GM18517 (cell line): ENCODE data around the gene RNF40.
"Not testable (repeated sequence)": the region's sequence is repeated elsewhere in the genome, so short reads cannot be mapped to it uniquely, and the experiment has no call there.

Experiments
- ATAC-seq: cut with Tn5 transposase; IDR thresholded peaks from one replicate; pipeline ENCODE4 v1.9.1; 2021; ENCODE audit warnings: mild to moderate bottlenecking, moderate library complexity; ENCODE audit not compliant: unreplicated experiment

The RNF40 gene

DNA sequence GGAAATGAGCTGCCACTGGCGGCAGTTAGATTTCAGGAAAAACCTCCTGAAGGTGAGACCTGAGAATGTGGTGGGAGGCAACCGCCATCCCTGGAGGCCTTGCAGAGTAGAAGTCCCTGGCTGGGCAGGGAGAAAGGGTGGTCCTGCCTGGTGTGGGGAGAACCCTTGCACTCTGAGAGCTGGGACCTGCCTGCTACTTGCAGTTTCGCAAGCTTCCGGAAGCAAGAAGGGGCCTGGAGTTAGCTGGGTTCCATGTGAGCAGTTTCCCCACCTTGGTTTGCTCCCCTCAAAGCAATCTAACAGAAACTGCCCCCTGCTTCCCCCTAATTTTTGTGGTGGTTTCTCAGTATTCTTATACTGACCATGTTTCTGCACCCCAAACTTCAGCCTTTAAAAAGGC lies 18.4 kb downstream of the RNF40 start:
- ATAC-seq: no peak

DNA sequence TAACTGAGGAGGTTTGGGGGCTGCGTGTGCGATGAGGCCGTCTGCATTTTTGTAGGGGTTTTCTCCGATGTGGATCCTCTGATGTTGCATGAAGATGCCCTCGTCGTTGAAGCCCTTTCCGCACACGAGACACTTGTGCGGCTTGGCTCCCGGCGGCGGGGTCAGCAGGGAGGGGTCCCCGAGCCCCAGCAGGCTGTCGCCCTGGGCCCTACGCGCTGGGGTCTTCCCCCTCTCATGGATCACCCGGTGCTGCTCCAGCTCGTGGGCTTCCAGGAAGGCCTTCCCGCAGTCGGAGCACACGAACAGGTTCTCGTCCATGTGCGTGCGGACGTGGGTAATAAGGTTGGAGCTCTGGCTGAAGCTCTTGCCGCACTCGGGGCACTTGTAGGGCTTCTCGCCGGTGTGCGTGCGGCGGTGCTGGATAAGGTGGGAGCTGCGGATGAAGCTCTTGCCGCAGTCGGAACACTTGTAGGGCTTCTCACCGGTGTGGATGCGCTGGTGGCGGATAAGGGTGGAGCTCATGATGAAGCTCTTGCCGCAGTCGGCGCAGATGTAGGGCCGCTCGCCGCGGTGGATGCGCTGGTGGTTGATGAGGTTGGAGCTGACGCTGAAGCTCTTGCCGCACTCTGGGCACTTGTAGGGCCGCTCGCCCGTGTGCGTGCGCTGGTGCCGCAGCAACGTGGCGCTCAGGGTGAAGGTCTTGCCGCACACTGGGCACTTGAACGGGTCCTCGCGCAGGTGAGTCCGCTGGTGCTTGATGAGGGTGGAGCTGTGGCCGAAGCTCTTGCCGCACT lies 20.6 kb downstream of the RNF40 start:
- ATAC-seq: no peak

DNA sequence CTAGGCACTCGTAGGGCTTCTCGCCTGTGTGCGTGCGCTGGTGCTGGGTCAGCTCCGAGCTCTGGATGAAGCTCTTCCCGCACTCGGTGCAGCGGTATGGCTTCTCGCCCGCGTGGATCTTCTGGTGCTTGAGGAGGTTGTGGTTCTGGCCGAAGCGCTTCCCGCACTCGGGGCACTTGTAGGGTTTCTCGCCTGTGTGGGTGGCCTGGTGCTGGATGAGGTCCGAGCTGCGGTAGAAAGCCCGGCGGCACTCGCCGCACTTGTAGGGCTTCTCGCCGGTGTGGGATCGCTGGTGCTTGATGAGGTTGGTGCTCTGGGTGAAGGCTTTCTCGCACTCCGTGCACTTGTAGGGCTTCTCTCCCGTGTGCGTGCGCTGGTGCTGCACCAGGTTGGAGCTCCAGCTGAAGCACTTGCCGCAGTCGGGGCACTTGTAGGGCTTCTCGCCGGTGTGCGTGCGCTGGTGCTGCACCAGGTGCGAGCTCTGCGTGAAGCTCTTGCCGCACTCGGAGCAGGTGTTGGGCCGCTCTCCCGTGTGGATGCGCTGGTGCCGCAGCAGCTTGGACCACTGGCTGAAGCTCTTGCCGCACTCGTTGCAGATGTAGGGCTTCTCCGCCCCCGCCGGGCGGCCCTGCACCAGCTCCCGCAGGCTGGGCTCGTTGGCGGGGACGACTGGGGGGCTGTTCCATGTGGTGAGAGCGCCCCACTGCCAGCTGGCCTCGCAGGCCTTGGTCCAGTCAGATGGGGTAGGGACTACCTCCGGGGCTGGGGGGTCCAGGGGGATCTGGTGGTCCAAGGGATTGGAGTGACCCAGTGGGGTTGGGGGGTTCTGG lies 21.4 kb downstream of the RNF40 start:
- ATAC-seq: no peak

DNA sequence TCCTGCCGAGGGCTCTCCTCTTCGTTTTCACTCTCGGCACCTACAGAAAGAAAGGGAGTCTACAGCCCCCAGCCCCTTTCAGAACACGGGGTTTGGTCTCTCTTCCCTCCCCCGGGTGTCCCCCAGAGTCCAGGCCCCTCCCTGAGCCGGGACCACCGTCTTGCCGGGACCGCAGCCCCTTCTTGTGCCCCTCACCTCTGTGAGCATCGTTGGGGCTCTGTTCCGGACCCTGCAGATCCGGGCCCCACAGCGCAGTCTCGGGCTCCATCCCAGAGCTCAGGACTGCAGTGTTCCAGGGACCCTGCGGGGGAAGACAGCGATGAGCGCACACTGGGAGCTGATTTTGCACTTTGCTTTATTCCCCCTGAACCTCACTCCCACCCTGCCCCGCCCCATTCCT lies 22.1 kb downstream of the RNF40 start:
- no peak for ATAC-seq

DNA sequence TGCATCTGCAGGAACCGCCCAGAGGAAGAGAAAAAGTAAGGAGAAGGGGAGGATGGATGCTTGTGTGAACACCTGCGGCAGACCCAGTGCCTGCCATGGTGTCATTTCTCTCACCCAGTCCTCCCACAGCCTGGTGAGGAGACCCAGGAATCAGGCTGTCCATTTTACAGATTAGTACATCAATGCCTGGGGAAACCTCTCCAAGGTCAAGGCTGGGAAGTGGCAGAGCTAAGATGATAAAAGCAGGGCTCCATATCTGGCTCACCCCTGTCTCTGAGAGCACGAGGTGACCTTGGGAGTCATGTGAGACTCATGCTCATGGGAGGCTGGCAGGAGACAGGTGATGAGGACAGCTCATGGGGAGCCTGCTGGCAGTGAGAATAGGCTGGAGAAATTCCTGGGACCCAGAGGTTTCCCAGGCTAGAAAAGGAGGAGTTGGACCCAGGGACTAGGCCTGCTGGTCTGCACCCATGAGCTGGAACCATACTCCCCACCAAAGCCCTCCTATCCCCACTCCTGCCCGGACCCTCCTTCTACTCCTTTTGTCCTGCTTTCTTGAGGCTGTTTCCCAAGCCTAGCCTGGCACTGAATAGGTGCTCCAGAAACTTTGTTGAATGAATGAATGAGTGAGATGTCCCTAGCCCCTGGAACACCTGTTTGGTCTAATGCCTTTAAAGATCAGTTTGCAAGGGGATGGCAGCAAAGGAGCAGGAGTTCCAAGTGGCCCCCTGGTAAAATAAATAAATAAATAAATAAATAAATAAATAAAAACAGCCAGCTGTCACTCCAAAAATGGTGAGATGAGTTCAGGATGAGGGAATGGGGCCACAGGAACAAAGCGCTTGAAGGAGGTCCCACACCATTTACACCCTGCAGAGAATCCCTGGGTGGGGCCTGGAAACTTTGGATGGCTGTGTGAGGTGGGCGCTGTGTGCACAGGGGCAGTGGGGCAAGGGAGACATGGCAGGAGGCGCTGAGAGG lies 23.3 kb downstream of the RNF40 start:
- no peak for ATAC-seq

DNA sequence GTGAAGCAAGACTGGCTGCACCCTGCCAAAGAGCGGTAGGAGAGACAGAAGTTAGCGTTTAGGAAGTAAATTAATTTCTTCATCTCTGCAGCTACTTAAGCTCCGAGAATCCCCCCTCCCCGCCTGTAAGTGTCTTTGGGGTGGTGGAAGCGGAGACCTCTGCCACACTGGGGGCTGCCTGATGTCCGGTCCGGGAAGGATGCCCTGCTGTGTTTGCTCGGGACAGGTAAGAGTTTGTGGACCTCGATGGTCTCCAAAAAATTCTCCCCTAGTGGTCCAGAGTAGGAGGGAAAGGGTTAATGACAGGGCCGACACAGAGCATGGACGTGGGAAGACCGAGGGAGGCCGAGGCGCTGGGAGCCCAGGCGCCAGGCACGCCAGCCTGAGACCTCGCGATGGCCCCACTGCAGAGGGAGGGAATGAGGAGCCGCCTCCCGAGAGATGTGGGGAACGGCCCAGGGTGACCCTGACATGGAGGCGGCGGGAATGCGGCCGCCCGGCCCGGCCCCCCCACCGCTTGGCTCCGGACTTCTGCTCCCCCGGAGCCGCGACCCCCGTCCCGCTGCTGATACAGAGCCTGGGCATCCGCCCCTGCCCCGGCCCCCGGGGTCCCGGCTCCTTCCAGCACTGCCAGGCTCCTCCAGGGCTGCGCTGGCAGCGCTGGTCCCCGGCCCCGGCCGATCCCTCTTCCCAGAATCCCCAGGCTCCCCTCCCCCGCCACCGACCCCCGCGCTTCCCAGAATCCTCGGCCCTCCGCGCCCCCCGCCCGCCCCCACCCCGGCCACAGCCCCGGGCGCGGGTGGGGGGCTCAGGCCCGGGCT lies 24.2 kb downstream of the RNF40 start:
- no peak for ATAC-seq

DNA sequence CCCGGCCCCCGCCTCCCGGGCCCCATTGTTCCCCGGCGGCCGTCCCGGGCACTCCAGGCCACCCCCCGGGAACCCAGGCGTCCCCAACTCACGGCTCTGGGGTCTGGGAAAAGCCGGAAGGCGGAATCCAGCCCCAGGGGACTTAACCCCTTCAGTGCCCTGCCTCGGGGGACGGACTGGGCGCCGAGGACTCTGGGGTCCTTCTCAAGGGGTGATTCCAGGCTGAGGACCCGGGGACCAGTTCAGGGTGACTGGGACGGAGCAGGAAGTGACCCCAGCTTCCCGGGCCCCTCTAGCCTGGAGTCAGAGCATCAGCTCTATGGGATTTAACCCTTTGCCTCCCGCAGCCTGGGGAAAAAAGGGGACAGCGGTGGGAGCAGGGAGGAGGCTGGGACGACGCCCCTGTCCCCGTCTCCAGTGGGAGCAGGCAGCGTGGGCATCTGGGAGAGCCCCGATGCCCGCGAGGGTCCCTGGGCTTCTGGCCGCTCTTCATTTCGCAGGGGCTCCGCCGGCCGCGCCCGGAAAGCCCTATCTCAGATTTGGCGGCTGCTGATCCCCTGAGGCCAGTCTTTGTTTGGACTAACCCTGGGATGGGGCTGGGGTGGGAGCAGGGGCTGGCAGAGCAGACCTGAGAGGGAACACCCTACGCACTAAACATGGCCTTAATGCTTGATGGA lies 25.0 kb downstream of the RNF40 start, which contains the start of gene ZNF629:
Gene ZNF629 (minus strand): TSS at position 270 of the 677 bp plus-strand sequence. CDS start 2,723 bp downstream, outside the sequence.
- no peak for ATAC-seq

DNA sequence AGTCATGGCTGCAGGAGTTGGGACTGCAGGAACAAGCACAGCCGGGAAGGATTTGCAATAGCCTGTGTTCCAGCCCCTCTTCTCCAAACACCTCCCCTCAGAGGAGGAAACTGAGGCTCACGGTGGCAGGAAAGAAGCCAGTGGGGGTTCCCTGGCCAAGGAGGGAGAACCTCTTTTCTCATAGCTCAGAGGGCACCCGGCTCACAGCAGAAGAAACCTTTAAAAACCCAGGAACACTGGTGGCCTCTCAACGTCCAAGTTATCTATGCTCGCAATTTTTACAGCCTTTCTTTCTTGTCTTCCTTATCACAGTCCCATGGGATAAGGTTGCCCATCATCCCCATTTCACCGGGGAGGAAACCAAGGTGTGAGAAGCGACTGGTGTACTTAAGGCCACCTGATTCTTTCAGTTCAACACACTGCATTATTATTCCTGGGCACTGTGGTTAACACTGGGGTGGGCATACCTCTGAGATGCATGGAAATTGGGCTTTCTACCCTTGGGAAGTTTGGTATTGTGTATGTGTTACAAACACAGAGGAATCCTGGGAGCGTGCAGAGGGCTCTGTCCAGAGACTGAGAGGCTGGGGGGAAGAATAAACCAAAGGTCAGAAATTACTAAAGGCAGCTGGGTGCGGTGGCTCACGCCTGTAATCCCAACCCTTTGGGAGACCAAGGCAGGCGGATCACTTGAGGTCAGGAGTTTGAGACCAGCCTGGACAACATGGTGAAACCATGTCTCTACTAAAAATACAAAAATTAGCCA lies 25.7 kb downstream of the RNF40 start:
- no peak for ATAC-seq

DNA sequence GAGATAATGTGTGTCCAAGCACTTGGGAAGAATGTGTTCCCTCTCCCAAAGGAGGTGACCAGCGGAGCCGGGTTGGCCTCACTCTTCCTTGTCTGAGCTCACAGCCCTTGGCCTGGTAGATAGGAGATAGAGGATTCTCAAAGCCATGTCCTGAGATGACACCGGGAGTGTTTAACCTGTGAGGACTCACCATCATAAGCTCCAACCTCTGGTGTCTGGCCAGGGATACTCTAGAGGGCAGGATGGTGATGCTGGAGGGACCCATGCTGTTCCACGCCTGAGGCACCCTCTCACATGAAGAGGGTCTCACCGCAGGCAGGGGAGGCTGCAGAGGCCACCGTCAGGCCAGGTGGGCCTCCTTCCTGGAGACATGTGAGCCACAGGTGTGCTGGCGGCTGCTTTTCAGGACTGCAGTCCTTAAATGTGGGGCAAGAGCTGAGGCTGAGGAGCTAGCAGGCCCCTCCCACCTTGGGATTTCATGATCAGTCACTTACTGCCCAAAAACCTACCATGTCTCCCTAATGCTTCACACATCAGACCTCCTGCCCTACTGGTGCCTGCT lies 31.5 kb downstream of the RNF40 start:
- no peak for ATAC-seq

DNA sequence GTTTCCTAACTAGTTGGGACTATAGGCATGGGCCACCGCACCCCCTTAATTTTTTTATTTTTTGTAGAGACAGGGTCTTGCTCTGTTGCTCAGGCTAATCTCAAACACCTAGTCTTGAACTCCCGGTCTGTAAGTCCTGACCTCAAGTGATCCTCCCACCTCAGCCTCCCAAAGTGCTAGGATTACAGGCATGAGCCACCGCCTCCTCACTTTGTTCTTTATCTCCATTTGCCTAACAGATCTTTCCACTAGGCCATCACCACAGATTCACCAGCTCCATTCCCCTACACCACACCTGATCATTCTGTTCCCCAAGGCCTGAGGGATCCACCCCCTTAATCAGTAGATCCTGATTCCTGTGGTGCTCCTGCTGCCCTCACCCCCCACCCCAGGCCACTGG lies 32.5 kb downstream of the RNF40 start:
- ATAC-seq: no peak

DNA sequence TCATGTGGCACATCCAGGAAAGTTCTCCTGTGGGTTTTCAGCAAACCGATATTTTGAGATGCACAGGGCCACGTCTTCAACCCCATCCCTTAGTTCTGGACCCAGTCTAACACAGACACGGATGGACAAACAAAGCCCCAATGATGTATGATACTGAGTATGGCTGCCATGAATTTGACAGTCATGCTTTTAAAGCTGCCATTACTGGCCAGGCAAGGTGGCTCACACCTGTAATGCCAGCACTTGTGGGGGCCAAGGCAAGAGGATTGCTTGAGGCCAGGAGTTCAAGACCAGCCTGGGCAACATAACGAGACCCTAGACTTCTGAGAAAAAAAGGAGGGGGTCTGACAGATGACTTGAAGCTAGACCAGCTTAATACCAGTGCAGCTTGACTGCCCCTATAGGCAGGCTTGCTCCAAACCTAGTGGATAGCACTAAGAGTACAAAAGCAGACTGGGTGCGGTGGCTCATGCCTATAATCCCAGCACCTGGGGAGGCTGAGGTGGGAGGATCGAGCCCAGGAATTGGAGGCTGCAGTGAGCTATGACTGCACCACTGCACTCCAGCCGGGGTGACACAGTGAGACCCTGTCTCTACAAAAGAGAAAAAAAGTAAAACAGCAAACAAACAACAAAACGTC lies 35.7 kb downstream of the RNF40 start:
- ATAC-seq: no peak

DNA sequence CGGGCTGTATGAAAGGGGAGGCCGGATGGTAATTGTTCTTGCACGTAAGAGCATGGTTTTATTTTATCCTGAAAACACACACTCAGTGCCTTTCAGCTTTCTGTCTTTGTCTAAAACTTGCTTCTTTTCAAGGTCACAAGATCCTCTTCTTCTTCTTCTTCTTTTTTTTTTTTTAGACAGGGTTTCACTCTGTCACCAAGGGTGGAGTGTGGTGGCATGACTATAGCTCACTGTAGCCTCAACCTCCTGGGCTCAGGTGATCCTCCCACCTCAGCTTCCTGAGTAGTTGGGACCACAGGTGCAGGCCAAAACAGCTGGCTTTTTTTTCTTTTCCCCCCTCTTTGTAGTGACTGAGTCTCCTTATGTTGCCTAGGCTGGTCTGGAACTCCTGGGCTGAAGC lies 40.8 kb downstream of the RNF40 start:
- no peak for ATAC-seq

DNA sequence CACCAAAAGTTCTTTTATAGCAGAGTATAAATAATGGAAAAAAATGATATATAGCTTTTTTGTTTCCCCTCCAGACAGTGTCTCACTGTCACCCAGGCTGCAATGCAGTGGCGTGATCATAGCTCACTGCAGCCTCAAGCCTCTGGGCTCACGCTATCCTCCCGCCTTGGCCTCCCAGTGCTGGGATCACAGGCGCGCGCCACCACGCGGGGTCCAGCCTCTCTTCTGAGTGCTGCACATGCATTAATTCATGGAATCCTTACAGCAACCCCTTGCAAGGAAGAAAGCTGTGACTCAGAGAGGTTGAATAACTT lies 42.9 kb downstream of the RNF40 start:
- ATAC-seq: no peak

DNA sequence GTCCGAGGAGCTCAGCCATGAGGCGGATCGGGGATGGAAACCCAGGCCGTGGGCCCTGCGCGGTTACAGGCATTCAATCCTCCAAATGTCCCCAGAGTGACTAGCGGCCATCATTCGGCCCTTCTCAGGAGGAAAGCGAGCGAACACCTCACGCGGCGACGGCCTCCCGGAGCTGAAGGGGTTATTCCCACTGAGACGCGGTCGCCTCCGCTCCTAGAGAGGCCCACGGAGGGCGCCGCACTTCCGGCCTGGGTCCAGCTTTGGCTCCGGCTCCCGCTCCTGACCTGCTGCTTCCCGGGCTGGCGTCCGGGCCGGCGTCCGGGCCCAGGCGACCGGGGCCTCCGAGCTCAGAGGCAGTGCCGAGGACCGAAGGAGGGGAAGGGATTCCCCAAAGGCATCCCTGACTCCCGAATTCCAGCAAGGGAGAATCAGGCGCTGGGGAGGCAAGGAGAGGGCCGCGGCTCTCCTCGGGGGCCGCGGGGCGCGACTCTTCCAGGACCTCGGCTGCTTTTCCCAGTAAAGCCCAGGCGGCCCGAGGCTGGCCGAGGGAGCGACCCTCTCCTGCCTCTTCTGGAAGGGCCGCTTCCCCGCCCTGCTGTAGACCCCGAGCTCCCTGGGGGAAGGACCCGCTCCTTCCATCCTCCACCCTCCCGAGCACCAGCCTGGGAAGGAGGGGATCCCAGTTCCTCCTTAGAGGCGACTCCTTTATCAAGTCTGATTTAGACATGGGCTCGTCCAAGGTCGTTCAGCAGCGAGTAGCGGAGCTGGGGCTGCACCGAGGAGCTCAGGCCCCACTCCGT lies 43.4 kb downstream of the RNF40 start:
- no peak for ATAC-seq

DNA sequence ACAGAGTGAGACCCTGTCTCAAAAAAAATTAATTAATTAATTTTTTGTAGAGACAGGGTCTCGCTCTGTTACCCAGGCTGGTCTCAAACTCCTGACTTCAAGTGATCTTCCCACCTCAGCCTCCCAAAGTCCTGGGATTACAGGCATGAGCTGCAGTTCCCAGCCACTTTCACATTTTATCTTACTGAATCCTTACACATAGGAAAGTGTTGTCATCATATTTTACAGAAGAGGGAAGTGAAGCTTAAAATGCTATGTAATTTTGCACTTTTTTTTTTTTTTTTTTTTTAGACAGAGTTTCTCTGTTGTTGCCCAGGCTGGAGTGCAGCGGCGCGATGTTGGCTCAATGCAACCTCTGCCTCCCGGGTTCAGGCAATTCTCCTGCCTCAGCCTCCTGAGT lies 46.0 kb downstream of the RNF40 start:
- ATAC-seq: no peak

DNA sequence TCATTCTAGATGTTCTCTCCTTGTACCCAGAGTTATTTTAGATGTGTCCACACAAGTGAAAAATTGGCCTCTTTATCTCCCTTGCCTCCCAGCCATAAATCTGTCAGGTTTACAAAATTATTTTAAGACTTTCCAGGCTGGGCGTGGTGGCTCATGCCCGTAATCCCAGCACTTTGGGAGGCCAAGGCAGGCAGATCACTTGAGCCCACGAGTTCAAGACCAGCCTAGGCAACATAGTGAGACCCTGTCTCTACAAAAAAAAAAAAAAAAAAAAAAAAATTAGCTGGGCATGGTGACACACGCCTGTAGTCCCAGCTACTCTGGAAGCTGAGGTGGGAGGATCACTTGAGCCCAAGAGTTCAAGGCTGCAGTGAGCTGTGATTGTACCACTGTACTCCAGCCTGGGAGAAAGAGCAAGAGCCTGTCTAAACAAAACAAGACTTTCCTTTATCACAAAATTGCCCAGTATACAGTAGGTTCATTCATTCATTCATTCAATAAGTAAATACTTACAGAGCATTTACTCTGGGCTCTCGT lies 46.8 kb downstream of the RNF40 start:
- not testable (repeated sequence) for ATAC-seq

DNA sequence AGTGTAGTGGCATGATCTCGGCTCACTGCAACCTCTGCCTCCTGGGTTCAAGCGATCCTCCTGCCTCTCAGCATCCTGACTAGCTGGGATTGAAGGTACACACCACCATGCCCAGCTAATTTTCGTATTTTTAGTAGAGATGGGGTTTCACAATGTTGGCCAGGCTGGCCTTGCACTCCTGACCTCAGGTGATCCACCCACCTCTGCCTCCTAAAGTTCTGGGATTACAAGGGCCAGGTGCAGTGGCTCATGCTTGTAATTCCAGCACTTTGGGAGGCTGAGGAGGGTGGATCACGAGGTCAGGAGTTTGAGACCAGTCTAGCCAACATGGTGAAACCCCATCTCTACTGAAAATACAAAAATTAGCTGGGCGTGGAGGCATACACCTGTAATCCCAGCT lies 47.6 kb downstream of the RNF40 start:
- ATAC-seq: not testable (repeated sequence)
